Esophagus muscularis mucosa (tissue), 4 donors: ENCODE results near the gene KIF16B.

ENCODE experiments used
- EP300 ChIP-seq: sonication (generic); formaldehyde crosslinking; IDR thresholded peaks from one replicate; pipeline ENCODE4 v1.6.1; 2017; ENCODE audit warnings: antibody characterized with exemption
- POLR2A ChIP-seq: fragments of 450-650 bp; IDR thresholded peaks from one replicate; pipeline ENCODE4 v1.6.1; 2017; ENCODE audit warnings: antibody characterized with exemption, moderate library complexity, mild to moderate bottlenecking, low read depth
- POLR2AphosphoS5 ChIP-seq, 2 donors: sonication (generic); formaldehyde crosslinking; IDR thresholded peaks; one replicate each; pipeline ENCODE4 v1.6.1; 2017; ENCODE audit warnings: antibody characterized with exemption in 2 of 2
- TF ChIP-seq, protein P1 (sequence below), 3 experiments: fragments of 200-600 bp in 2 of 3; fragments of 450-650 bp in 1 of 3; sonication (generic) in 2 of 3; IDR thresholded peaks; one replicate each; pipeline ENCODE4 v1.5.1; 2017 to 2019; ENCODE audit warnings: antibody characterized with exemption in 3 of 3, mild to moderate bottlenecking in 2 of 3, moderate library complexity in 1 of 3

DNA sequence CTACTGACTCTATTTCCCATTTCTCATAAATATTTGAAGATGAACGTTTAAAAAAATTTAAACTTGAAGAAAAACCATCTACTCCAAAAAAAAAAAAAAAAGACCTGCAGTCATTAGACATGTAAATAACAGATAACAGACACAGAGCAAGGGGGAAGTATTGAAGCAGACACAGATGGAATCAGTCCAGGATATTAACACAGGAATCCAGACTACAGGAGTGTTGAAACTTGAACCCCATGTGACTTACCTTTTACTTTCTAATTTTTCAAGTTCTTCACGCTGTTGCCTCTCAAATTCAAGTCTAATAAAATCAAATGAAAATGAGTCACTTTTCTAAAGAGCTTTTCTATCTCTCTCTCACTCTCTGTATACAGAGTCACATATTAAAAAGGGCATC, 191.8 kb downstream of the KIF16B start:
- TF ChIP-seq, protein P1, sequence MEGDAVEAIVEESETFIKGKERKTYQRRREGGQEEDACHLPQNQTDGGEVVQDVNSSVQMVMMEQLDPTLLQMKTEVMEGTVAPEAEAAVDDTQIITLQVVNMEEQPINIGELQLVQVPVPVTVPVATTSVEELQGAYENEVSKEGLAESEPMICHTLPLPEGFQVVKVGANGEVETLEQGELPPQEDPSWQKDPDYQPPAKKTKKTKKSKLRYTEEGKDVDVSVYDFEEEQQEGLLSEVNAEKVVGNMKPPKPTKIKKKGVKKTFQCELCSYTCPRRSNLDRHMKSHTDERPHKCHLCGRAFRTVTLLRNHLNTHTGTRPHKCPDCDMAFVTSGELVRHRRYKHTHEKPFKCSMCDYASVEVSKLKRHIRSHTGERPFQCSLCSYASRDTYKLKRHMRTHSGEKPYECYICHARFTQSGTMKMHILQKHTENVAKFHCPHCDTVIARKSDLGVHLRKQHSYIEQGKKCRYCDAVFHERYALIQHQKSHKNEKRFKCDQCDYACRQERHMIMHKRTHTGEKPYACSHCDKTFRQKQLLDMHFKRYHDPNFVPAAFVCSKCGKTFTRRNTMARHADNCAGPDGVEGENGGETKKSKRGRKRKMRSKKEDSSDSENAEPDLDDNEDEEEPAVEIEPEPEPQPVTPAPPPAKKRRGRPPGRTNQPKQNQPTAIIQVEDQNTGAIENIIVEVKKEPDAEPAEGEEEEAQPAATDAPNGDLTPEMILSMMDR (IDR thresholded peaks at IDR 0.05) = no peak
- no peak for TF ChIP-seq EP300
- TF ChIP-seq POLR2A = no peak
- no peak for TF ChIP-seq POLR2AphosphoS5 (IDR thresholded peaks at IDR 0.05)
